H1 (cell line): Measurements from ENCODE around the gene NET1. TPM values are rescaled to one million over a fixed set of nuclear protein-coding genes. Genes with fewer than 3 reads are reported as not detected.

Experiments
- CTCF ChIA-PET: fragments of 300-600 bp; sonication (Branson Sonifier 250); formaldehyde crosslinking; loops from one replicate; lab custom pipeline; 2021; ENCODE audit not compliant: partially characterized antibody; lab: Charles Lee
- POLR2A ChIA-PET: fragments of 300-600 bp; sonication (Branson Sonifier 250); formaldehyde crosslinking; loops from one replicate; lab custom pipeline; 2021; ENCODE audit warnings: inconsistent platforms; ENCODE audit not compliant: partially characterized antibody; lab: Charles Lee
- DNase-seq, 2 experiments: peaks; one replicate each; pipeline versions ENCODE4 v3.0.0 to v3.0.0-alpha.2; 2010 to 2022; ENCODE audit warnings: low spot score in 2 of 2, low read depth in 1 of 2, mixed read lengths in 1 of 2
- FAIRE-seq: peaks from 2 replicates; lab custom pipeline; 2011; peaks lifted over from hg19 to GRCh38; lab: Jason Lieb, UNC
- H2AFZ ChIP-seq: 2 replicates; pipeline ENCODE4 v1.8.1; 2012; ENCODE audit warnings: low read length, inconsistent platforms
- H2AK5ac ChIP-seq: 2 replicates; pipeline ENCODE4 v1.6.1; 2013; ENCODE audit warnings: low read depth, low read length
- H2BK120ac ChIP-seq: replicated peaks from 2 replicates; pipeline ENCODE3; 2013; ENCODE audit warnings: low read depth, low read length, inconsistent platforms
- H2BK12ac ChIP-seq: 2 replicates; pipeline ENCODE4 v1.6.1; 2013; ENCODE audit warnings: low read depth, low read length
- H2BK15ac ChIP-seq: 2 replicates; pipeline ENCODE4 v1.6.1; 2013; ENCODE audit warnings: low read length
- H2BK20ac ChIP-seq: 2 replicates; pipeline ENCODE4 v1.6.1; 2013; ENCODE audit warnings: low read length
- H2BK5ac ChIP-seq: 2 replicates; pipeline ENCODE4 v1.6.1; 2013; ENCODE audit warnings: low read depth, low read length
- H3K14ac ChIP-seq: 2 replicates; pipeline ENCODE4 v1.6.1; 2013; ENCODE audit warnings: inconsistent platforms; ENCODE audit not compliant: insufficient read length
- H3K18ac ChIP-seq: 2 replicates; pipeline ENCODE4 v1.6.1; 2013; ENCODE audit warnings: low read length; ENCODE audit errors: extremely low read depth
- H3K23ac ChIP-seq: 2 replicates; pipeline ENCODE4 v1.6.1; 2013; ENCODE audit warnings: inconsistent platforms; ENCODE audit not compliant: insufficient read length
- H3K23me2 ChIP-seq: 2 replicates; pipeline ENCODE4 v1.6.1; 2013; ENCODE audit warnings: low read depth, low read length
- H3K27ac ChIP-seq: 2 replicates; pipeline ENCODE4 v1.6.1; 2011; ENCODE audit warnings: low read depth, low read length, inconsistent platforms
- H3K27me3 ChIP-seq, 4 experiments: replicated peaks in 1 of 4; 1 replicate in 1 of 4; 2 replicates in 3 of 4; pipeline versions ENCODE4 v1.6.1 to v1.8.1; 2011 to 2013; ENCODE audit warnings: low read length in 3 of 4, mild to moderate bottlenecking in 3 of 4, inconsistent platforms in 2 of 4, mixed read lengths in 2 of 4, moderate library complexity in 1 of 4; ENCODE audit not compliant: control insufficient read depth in 3 of 4, insufficient read depth in 3 of 4; ENCODE audit errors: extremely low read depth in 1 of 4
- H3K36me3 ChIP-seq, 4 experiments: 2 replicates each; pipeline versions ENCODE4 v1.6.1 to v1.8.1; 2011 to 2013; ENCODE audit warnings: mild to moderate bottlenecking in 4 of 4, low read length in 3 of 4, moderate library complexity in 2 of 4, control low read depth in 1 of 4, inconsistent platforms in 1 of 4; ENCODE audit not compliant: insufficient read depth in 4 of 4, control insufficient read depth in 2 of 4
- H3K4ac ChIP-seq: replicated peaks from 2 replicates; pipeline ENCODE3; 2013; ENCODE audit warnings: low read length, low read depth, mixed read lengths, inconsistent platforms; ENCODE audit not compliant: insufficient read length
- H3K4me1 ChIP-seq, 4 experiments: replicated peaks in 1 of 4; 1 replicate in 1 of 4; 2 replicates in 3 of 4; pipeline versions ENCODE4 v1.6.1 to v1.8.1; 2011 to 2013; ENCODE audit warnings: low read length in 3 of 4, inconsistent platforms in 2 of 4, mixed read lengths in 1 of 4; ENCODE audit not compliant: insufficient read depth in 4 of 4, control insufficient read depth in 3 of 4
- H3K4me2 ChIP-seq, 2 experiments: 2 replicates each; pipeline versions ENCODE4 v1.6.1 to v1.8.1; 2011 to 2013; ENCODE audit warnings: low read depth in 2 of 2, low read length in 2 of 2, control low read depth in 1 of 2, inconsistent platforms in 1 of 2, mild to moderate bottlenecking in 1 of 2; ENCODE audit not compliant: insufficient read depth in 1 of 2
- H3K4me3 ChIP-seq, 4 experiments: fragments of 200-600, 300-600 bp in 1 of 4; sonication (generic), shearing (Covaris generic), sonication (Bioruptor Twin) in 1 of 4; 2 replicates each; pipeline versions ENCODE4 v1.5.1 to v1.8.1; 2011 to 2016; ENCODE audit warnings: low read length in 4 of 4, low read depth in 3 of 4, control low read depth in 2 of 4, inconsistent platforms in 2 of 4, mild to moderate bottlenecking in 2 of 4, mixed read lengths in 1 of 4, moderate library complexity in 1 of 4; ENCODE audit not compliant: insufficient read depth in 2 of 4; ENCODE audit errors: extremely low read depth in 1 of 4
- H3K56ac ChIP-seq: replicated peaks from 2 replicates; pipeline ENCODE3; 2013; ENCODE audit warnings: low read depth, mild to moderate bottlenecking, mixed read lengths, low read length, inconsistent platforms; ENCODE audit not compliant: insufficient read length
- H3K79me1 ChIP-seq: 2 replicates; pipeline ENCODE4 v1.6.1; 2013; ENCODE audit warnings: low read depth, low read length, control low read depth
- H3K79me2 ChIP-seq, 2 experiments: 2 replicates each; pipeline versions ENCODE4 v1.6.1 to v1.8.1; 2012 to 2013; ENCODE audit warnings: low read length in 2 of 2, mild to moderate bottlenecking in 2 of 2, inconsistent platforms in 1 of 2; ENCODE audit not compliant: insufficient read depth in 2 of 2, control insufficient read depth in 1 of 2
- H3K9ac ChIP-seq, 4 experiments: replicated peaks in 1 of 4; 1 replicate in 1 of 4; 2 replicates in 3 of 4; pipeline versions ENCODE4 v1.6.1 to v1.8.1; 2011 to 2013; ENCODE audit warnings: low read depth in 3 of 4, low read length in 3 of 4, control low read depth in 2 of 4, mild to moderate bottlenecking in 2 of 4, moderate library complexity in 2 of 4, inconsistent platforms in 1 of 4; ENCODE audit errors: extremely low read depth in 1 of 4
- H3K9me3 ChIP-seq, 2 experiments: 2 replicates each; pipeline versions ENCODE4 v1.6.1 to v1.8.1; 2012 to 2013; ENCODE audit warnings: mild to moderate bottlenecking in 2 of 2, moderate library complexity in 2 of 2, control low read depth in 1 of 2, inconsistent platforms in 1 of 2, low read depth in 1 of 2, low read length in 1 of 2, mixed read lengths in 1 of 2; ENCODE audit not compliant: insufficient read depth in 2 of 2
- H4K20me1 ChIP-seq, 2 experiments: replicated peaks in 1 of 2; 2 replicates each; pipeline versions ENCODE3 to v1.8.1; 2011 to 2013; ENCODE audit warnings: inconsistent platforms in 2 of 2, low read length in 2 of 2, mild to moderate bottlenecking in 1 of 2; ENCODE audit not compliant: insufficient read depth in 2 of 2, control insufficient read depth in 1 of 2
- H4K5ac ChIP-seq: 2 replicates; pipeline ENCODE4 v1.6.1; 2013; ENCODE audit warnings: low read length, low read depth, mixed read lengths, inconsistent platforms; ENCODE audit not compliant: insufficient read length
- H4K8ac ChIP-seq: 2 replicates; pipeline ENCODE4 v1.8.0; 2013; ENCODE audit warnings: mild to moderate bottlenecking, moderate library complexity, low read length, inconsistent platforms; ENCODE audit not compliant: insufficient read depth; ENCODE audit errors: extremely low read depth
- H4K91ac ChIP-seq: replicated peaks from 2 replicates; pipeline ENCODE3; 2013; ENCODE audit warnings: low read length, mixed read lengths, inconsistent platforms; ENCODE audit not compliant: insufficient read length
- ASH2L ChIP-seq: fragments of 200-600, 300-600 bp; sonication (generic); IDR thresholded peaks from one replicate; pipeline ENCODE4 v1.7.1; 2017; ENCODE audit warnings: low read length
- CHD1 ChIP-seq: IDR thresholded peaks from 2 replicates; pipeline ENCODE4 v1.6.1; 2012; ENCODE audit warnings: low read depth, low read length, improper control_type of control experiment
- HDAC2 ChIP-seq, 2 experiments: fragments of 300-600 bp in 1 of 2; sonication (generic) in 1 of 2; IDR thresholded peaks; 2 replicates each; pipeline ENCODE4 v1.6.1; 2011 to 2012; ENCODE audit warnings: low read depth in 2 of 2, low read length in 2 of 2, mild to moderate bottlenecking in 2 of 2, moderate library complexity in 2 of 2, borderline replicate concordance in 1 of 2, inconsistent platforms in 1 of 2
- NANOG ChIP-seq: IDR thresholded peaks from 2 replicates; pipeline ENCODE4 v1.6.1; 2011; ENCODE audit warnings: low read length, low read depth, mild to moderate bottlenecking, inconsistent platforms; ENCODE audit not compliant: insufficient read depth, poor library complexity, severe bottlenecking
- POLR2AphosphoS5 ChIP-seq: IDR thresholded peaks from 2 replicates; pipeline ENCODE4 v1.6.1; 2011; ENCODE audit warnings: low read depth, low read length
- POU5F1 ChIP-seq: IDR thresholded peaks from 2 replicates; pipeline ENCODE4 v1.6.1; 2011; ENCODE audit warnings: low read depth, mild to moderate bottlenecking, low read length, moderate library complexity
- SAP30 ChIP-seq: fragments of 300-600 bp; sonication (generic); IDR thresholded peaks from 2 replicates; pipeline ENCODE4 v1.7.1; 2012; ENCODE audit warnings: low read length, moderate library complexity, mild to moderate bottlenecking, inconsistent platforms; ENCODE audit not compliant: insufficient read depth, insufficient replicate concordance
- SP1 ChIP-seq: IDR thresholded peaks from 2 replicates; pipeline ENCODE4 v1.6.1; 2011; ENCODE audit warnings: low read depth, low read length
- WGBS, 2 experiments: shearing (Covaris generic) in 1 of 2; methylation state at CpG; one replicate each; pipeline versions ENCODE4 v1.1.6 to v1.1.7; 2013 to 2015; ENCODE audit warnings: low lambda C conversion rate in 2 of 2, mixed read lengths in 2 of 2, inconsistent platforms in 1 of 2, low coverage in 1 of 2, missing lambda C conversion rate in 1 of 2; ENCODE audit not compliant: insufficient replicate concordance in 2 of 2, insufficient coverage in 1 of 2, insufficient read length in 1 of 2; ENCODE audit errors: extremely low coverage in 1 of 2, missing lambda C conversion rate in 1 of 2; 5-methylcytosine and 5-hydroxymethylcytosine counted together
- polyA plus RNA-seq, 7 experiments: library from polyadenylated mRNA; depleted of rRNA in 3 of 7; stranded (reverse) in 5 of 7; unstranded in 2 of 7; fragments of >200 nt in 5 of 7; fragments of 200-250 nt in 2 of 7; gene quantifications; 1 replicate in 5 of 7; 2 replicates in 1 of 7; 4 replicates in 1 of 7; pipeline versions ENCODE4 v1.2.1 to v1.2.3, GENCODE V29; 2011 to 2013; ENCODE audit warnings: missing spikeins in 2 of 7, mixed read lengths in 2 of 7
- total RNA-seq: library from RNA; stranded (reverse); fragmentation: NEBNext Ultra II Directional; extraction: Animal tissue kit (Norgen Biotek cat#: 25700); gene quantifications from 2 replicates; pipeline ENCODE4 v1.2.1, GENCODE V29; 2021

NET1 gene
- total and polyA plus RNA-seq, 2 of the 8 experiments (the other 6 are each of a cell fraction or from before 2014, with no cell fraction given) = 21.5 to 117 TPM

GRCh38 chr10:5457741-5458140, 45.4 kb downstream of the NET1 start:
- FAIRE-seq (no peak), DNase-seq (no peak)
- Histone ChIP-seq H2BK20ac (no peak overlapping the region), H2BK120ac (no peak overlapping the region), H3K79me2 (no peaks in the 10 kb centered on the region), H3K14ac (no peak overlapping the region), H2BK15ac (no peak overlapping the region), H3K9me3 (no peaks in the 10 kb centered on the region), H3K9ac (no peak overlapping the region), H4K8ac (no peak overlapping the region), H3K4ac (no peak overlapping the region), H3K23me2 (no peaks in the 10 kb centered on the region), H4K91ac (no peak overlapping the region), H2BK12ac (no peak overlapping the region), H4K5ac (no peak overlapping the region), H3K4me1 (no peaks in the 10 kb centered on the region), H3K23ac (no peak overlapping the region), H2AFZ (no peak overlapping the region), H3K56ac (no peak overlapping the region), H3K27me3 (no peaks in the 10 kb centered on the region), H2AK5ac (no peak overlapping the region), H4K20me1 (peaks cover 0 to 3% of the 10 kb centered on the region in 2 experiments), H3K27ac (no peak overlapping the region), H3K36me3 (peaks cover 15 to 78% (median 65%) of the 10 kb centered on the region in 4 experiments), H3K4me2 (no peak overlapping the region), H2BK5ac (no peak overlapping the region), H3K18ac (no peak overlapping the region), H3K79me1 (no peaks in the 10 kb centered on the region), H3K4me3 (no peak overlapping the region)
- WGBS, 2 experiments = 87% methylated on average over 3 of the region's 3 CpGs; no CpG with 5 or more reads in 1 of the 2 experiments
- ChIA-PET CTCF (no interaction called here), POLR2A (no interaction called here)
- TF ChIP-seq SAP30 = no peak
- TF ChIP-seq NANOG = no peak
- no peak for TF ChIP-seq HDAC2 (IDR thresholded peaks at IDR 0.05; ENCODE audit: borderline replicate concordance in 1 of 2, low read depth in 2 of 2, low read length in 2 of 2)
- TF ChIP-seq ASH2L = no peak
- no peak for TF ChIP-seq POLR2AphosphoS5
- no peak for TF ChIP-seq CHD1
- TF ChIP-seq POU5F1 = no peak
- no peak for TF ChIP-seq SP1
